HG03575 (cell line): Measurements from ENCODE around the gene ALKBH5.

ENCODE experiments used
- ATAC-seq: cut with Tn5 transposase; IDR thresholded peaks from one replicate; pipeline ENCODE4 v1.9.1; 2021; ENCODE audit not compliant: unreplicated experiment, insufficient number of reproducible peaks, low FRiP score; ENCODE audit errors: extremely low read depth

The ALKBH5 gene

DNA sequence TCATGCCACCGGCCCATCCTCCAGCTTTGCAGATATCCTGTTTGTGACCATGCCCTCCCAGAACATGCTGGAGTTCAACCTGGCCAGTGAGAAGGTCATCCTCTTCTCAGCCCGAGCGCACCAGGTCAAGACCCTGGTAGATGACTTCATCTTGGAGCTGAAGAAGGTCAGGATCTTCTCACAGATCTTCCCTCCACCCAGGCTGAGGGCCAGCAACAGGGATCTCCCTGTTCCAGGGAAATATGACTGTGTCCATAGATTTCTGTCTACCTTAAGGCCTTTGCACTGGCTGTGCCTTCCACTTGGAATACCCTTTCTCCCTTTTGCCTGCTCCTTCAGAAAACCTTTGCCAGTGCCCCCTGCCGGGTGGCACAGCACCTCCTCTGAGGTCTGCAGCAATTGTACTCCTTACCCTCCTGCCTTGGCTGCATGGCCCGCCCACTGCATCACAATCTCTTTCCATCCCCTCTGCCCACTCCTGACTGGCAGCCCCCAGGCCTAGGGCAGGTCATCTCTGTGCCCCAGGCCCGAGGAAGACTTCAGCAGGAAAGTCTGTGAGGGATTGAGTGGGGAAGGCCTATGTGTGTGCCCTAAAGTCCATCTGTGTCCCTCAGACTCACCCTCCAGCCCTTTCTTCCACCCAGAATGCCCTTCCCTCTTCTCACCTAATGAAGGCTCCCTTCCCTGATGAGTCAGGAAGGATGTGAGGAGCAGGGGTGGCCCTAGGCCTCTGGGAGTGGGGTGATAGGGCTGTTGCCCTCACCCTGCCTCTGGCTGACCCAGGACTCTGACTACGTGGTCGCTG, 27.3 kb upstream of the ALKBH5 start:
- no peak for ATAC-seq

DNA sequence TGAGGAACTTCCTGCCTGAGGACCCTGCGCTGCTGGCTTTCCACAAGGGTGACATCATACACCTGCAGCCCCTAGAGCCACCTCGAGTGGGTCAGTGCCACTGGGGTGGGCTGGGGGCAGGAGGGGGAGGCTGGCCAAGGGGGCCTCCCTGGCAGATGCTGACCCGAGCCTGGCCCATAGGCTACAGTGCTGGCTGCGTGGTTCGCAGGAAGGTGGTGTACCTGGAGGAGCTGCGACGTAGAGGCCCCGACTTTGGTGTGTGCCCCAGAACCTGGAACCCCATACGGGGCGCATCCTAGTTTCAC, 26.7 kb upstream of the ALKBH5 start:
- no peak for ATAC-seq

DNA sequence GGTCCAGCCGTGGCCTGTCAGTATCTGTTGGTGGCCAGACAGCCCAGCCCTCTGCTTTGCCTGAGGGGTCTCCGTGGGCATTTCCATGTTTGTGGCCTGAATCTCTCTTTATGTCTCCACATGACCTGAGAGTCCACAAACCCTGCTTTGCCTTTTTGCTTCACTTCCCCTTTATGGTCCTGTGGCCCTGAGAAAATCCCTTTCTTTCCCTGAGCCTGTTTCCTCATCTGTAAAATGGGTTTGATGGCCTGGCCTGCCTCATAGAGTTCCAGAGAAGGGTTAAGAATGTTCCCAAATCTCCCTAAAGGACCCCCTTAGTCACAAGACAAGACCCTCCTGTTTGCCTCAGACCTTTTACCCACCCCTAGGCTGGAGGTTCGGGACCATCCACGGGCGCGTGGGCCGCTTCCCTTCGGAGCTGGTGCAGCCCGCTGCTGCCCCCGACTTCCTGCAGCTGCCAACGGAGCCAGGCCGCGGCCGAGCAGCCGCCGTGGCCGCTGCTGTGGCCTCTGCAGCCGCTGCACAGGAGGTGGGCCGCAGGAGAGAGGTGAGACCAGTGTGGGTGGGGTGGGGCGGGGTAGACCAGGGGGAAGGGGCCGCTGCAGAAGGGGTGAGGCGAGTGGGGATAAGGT, 26.2 kb upstream of the ALKBH5 start:
- ATAC-seq, result no peak

DNA sequence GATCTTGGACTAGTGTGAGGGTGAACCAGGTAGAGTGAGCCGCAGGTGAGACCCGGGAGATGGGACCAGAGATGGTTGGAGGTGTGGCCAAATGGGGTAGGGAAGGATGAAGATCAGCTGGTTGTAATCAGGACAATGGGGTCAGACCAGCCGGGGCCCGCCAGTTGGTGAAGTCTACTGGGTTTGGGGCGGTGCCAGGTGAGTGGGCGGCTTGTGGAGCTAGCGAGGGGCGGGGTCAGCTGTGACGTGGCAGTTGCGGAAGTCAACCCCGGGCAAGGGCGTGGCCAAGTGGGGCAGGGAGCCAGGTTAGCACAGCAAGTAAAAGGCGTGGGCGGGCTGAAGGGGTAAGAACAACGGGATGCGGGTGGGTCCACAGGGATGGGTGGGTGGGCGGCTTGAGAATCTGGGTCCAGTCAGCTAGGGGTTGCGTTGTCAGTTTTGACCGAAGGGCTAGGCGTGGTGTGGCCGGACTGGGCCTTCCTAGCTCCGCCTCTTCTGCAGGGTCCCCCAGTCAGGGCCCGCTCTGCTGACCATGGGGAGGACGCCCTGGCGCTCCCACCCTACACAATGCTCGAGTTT, 25.5 kb upstream of the ALKBH5 start:
- no peak for ATAC-seq

DNA sequence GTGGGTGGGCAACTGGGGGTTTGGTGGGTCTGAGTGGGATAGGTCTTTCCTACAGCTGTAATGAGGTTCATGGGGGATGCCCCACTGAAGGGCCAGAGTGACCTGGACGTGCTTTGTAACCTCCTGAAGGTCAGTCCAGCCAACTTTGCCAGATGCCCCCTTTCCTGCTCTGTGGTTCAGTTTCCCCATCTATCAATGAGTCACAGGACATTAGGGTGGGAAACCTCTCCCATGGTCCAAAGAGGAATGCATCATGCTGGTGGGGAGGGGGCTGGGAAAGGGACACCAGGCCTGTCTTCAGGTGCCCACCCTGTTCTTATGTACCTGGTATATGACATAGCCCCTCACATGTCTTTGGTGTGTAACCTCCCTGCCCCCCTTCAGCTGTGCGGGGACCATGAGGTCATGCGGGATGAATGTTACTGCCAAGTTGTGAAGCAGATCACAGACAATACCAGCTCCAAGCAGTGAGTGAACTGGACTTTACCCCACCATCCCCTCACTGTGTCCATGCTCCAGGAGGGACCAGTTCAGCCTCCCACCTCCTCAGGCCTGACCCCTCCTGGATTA, 24.0 kb upstream of the ALKBH5 start:
- no peak for ATAC-seq

DNA sequence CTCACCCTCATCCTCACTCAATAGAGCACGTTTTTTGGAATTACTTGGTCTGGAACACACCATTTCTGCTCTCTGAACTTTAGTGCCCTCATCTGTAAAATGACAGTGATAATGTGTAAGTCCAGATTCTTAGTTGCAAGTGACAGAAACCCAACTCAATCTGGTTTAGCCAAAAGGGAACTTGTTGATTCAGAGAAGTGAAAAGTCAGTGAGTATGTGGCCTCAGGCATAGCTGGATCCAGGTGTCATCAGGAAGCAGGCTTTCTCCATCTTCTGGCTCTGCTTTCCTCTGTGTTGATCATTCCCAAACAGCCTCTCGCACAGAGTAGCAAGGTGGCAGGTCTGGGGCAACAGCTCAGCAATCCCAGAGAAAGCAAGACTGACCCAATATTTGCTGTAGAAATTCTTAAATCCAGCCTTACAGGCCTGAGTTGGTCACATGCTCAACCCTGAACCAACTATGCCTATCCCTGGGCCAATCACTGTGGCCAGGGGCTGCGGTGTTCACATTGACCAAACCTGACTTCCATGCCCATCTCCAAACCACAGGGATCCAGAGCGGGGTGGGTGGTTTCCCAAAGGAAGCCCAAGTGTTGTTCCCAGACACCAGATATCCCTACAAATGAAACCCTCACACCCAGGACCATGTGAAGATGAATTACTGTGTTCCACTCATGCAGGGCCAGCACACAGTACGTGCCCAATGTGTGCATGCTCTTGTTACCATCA, 23.3 kb upstream of the ALKBH5 start:
- no peak for ATAC-seq

DNA sequence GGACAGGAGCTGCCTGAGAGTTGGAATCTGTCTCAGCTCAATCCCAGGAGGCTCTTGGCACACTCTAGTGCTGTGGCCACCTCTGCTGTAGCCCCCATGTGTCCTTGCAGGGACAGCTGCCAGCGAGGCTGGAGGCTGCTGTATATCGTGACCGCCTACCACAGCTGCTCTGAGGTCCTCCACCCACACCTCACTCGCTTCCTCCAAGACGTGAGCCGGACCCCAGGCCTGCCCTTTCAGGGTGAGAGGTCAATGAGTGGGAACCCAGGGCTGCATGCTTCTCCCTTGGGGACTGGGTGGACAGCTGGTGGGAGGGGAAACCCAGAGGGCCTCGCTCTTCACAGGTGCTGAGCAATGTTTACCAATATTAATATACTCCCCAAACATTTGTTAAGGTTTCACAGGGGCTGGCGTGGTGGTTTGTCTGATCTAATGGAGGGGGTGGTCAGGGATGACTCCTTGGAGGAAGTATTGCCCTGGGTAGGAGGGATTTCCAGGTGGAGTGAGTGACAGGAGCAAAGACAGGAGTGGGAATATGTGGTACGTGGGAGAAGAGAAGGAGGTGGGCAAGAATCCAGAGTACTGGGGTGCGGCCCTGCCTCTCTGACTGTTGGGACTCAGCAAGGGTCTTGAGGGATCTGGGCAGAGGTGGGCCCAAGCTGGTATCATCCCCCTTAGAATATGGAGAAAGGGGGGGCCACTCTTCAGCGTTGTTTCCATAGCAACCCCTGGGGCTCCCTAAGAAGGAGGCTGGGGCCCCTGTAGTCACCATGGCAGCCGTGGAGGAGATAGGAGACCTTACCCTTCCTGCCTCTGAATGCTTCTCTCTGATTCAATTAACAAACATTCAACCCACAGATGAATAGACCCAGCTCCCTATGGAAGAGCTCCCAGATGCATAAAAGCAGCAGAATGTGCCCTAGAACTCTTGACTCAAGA, 22.2 kb upstream of the ALKBH5 start:
- no peak for ATAC-seq

DNA sequence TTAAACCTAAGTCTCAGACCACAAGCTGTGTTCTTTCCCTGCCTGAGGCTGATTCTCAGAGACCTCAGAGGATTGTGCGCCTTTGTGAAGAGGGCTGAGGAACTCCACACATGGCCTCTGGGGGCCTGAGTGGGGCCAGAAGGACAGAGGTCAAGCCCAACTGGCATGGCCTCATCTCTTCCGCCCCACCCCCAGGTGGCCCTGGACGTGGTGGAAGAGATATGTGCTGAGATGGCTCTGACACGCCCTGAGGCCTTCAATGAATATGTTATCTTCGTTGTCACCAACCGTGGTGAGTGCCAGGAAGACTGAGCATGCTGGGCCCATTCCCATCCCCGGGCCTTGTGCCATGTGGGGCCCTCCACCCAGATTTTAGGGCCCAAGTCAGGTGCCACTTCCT, 20.1 kb upstream of the ALKBH5 start:
- ATAC-seq, result no peak

DNA sequence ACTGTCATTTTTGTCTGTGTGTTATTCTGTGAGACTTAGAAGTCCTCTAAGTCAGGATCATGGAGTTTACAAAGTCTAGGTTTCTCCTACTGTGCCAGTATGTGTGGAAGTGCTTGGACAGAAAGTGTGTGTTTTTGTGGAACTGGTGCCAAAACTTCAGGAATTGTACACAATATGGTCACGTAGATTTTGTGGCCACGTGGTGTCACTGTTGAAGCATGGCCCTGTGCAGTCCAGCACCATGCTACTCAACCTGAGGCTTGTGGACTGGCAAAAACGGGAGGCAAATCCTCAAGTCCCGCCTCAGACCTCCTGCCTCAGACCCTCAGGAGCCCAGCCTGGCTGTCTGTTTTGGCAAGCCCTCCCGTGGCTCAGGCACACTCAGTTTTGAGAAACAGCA, 16.7 kb upstream of the ALKBH5 start:
- ATAC-seq, result no peak

DNA sequence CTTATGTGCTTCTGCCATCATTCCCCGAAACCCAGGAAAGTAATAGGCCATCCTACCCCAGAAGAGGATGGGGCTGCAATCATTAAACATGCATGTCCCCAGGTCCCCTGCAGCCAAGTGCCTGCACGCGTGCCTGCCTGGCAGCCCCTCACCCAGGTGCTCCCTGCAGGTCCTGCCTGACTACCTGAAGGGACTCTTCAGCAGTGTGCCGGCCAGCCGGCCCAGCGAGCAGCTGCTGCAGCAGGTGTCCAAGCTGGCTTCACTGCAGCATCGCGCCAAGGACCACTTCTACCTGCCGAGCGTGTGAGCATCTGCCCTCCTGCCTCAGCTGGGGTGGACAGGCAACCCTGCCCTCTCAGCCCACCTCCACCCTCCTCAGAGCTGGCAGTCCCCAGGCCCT, 16.2 kb upstream of the ALKBH5 start:
- ATAC-seq, result no peak

DNA sequence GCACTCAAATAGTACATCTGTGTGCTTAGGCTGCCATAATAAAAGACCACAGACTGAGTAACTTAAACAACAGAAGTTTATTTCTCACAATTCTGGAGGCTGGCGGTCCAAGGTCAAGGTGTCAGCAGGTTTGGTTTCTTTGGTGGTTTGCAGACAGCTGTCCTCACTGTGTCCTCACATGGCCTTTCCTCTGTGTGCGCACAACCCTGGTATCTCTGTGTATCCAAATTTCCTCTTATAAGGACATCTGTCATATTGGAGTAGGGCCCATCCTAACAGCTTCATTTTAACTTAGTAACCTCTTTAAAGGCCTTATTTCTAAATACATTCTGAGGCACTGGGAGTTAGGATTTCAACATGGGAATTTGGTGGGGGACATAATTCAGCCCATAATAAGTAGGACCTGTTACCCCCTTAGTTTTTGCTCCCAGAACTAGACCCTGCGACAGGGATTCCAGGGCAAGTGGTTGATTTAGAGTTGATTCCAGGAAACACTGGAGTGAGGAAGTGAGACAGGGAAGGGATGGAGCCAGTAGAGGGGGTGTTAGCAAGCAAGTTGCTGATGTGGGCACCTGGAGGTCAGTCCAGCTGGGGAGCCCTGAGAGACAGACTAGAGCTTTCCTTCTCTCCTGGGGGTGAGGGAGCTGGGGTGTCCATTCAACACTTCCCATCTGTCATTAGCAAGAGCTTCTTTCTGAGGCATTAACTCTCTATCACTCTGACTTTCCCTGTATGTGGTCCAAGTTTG, 10.9 kb upstream of the ALKBH5 start:
- ATAC-seq, result no peak

DNA sequence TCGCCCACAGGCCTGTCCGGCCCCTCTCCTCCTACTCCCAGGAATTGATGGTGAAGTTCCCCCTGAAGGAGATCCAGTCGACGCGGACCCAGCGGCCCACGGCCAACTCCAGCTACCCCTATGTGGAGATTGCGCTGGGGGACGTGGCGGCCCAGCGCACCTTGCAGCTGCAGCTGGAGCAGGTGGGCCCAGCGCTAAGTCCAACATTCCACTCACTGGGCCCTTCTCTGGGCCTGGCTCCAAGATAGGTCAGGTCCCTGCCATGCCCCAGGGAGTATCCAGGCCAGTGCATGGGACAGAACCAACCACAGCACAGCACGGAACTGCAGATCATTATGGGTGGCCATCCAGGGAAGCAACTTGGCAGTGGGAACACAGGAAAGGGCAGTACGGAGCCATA, 9.9 kb upstream of the ALKBH5 start:
- ATAC-seq, result no peak

DNA sequence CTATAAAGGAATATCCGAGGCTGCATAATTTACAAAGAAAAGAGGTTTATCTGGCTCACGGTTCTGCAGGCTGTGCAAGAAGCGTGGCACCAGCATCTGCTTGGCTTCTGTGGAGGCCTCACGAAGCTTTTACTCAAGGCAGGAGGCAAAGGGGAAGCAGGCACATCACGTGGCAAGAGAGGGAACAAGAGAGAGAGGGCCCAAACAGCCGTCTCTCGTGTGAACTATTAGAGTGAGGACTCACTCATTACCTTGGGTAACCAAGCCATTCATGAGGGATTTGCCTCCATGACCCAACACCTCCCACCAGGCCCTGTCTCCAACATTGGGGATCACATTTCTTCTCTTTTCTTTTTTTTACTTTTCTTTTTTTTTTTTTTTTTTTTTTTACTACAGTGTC, 7.5 kb upstream of the ALKBH5 start:
- no peak for ATAC-seq

DNA sequence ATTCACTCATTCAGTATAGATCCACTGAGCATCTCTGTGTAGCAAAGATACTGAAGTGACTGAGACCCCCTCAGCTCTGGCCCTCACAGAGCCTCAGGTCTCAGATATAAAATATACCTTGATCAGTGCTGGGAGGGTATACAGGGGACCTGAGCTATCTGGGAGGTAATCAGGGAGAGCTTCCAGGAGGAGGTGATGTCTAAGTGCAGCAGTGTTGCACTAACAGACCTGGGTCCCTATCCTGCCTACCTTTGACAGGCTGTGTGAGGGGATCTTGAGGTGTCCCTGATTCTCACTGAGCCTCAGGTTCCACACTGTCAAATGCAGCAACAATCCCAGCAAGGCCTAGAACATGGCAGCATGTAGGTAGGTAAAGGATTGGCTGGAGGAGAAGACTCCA, 6.5 kb upstream of the ALKBH5 start:
- ATAC-seq, result no peak

DNA sequence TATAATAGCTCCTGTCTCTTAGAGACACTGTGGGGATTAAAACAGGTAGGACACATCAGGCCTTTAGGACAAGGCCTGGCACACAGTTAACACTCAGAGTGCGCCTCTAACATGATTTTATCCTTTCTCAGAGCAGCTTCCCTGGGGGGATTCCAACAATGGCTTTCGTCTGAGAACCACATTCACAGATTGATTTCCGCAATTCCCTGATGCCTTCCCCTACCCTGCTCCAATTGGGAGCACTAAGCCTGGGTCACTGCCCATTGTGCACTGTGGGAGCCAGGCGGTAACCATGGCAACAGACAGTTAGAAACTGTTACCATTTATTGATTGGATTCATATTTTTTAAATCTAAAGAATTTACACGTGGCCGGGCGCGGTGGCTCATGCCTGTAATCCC, 5.9 kb upstream of the ALKBH5 start:
- ATAC-seq, result no peak

DNA sequence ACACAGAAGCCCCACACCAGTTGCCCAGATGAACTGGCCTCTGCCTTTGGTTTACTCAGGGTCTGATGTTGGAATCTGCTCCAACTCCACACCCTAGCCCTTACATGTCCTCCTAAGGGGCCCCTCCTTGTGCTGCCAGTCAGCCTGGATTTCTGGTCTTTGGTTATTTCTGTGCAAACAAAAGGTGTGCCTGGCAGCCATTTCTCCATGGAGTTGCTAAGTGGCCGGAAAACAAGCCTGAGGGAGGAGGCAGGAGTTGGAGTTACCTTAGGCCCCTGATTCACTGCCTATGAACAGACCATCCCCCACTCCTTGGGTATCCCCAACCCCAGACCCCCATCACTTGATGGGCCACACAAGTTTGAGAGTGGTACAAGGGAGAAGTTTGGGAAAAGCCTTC, 4.4 kb upstream of the ALKBH5 start:
- no peak for ATAC-seq

DNA sequence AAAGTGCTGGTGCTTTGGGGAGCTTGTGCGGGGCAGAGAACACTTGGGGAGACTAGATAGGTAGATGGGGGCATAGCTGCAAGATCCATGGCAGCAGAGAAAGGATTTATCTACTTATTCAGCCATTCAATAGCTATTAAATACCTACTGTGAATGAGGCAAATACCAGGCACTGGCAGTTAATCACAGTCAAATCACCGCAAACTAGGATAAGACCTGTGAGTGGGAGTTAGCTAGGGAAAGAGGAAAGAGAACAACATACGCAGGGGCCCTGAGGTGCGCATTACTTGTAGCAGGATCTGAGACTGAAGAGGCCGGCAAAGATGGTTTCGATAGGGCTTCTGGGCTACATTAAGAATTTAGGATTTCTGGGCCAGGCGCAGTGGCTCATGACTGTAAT, 3.8 kb upstream of the ALKBH5 start:
- ATAC-seq, result no peak

DNA sequence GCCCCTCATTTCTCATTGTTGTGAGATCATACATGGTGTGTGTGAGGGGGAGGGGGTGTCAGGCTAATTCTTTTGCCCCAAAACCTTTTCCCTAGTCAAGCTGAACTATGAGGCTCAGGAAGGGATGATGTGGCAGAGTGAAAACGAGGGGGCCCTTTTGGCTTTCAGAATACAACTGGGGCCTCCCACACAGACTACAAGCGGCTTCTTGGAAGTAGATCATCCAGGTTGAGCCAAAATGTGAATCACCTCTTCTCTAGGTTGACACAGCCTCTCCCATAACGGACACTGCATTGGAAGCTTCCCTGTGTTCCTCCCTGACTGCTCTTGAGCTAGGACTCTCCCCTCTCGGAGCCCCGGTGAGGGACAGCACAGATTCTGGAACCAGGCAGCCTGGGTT, 2.3 kb upstream of the ALKBH5 start:
- no peak for ATAC-seq
